Chondrocyte (in vitro differentiated cells): Measurements from ENCODE around the gene CTXN1. TPM values are rescaled to one million over a fixed set of nuclear protein-coding genes. Genes with fewer than 3 reads are reported as not detected.

Experiments used
- DNase-seq: peaks from one replicate; pipeline ENCODE4 v3.0.0; 2021; ENCODE audit warnings: mixed read lengths, low spot score
- H3K27ac Mint-ChIP-seq: one replicate; pipeline ENCODE4 v1.8.0; 2021; ENCODE audit warnings: mild to moderate bottlenecking, moderate library complexity, mixed read lengths; ENCODE audit not compliant: unreplicated experiment
- H3K27me3 Mint-ChIP-seq: 2 replicates; pipeline ENCODE4 v1.8.0; 2021; ENCODE audit warnings: low read depth, mixed read lengths
- H3K36me3 Mint-ChIP-seq: 2 replicates; pipeline ENCODE4 v1.8.0; 2021; ENCODE audit warnings: low read depth, mixed read lengths
- H3K4me1 Mint-ChIP-seq: 2 replicates; pipeline ENCODE4 v1.8.0; 2021; ENCODE audit warnings: low read depth, mild to moderate bottlenecking, mixed read lengths
- H3K4me3 Mint-ChIP-seq: one replicate; pipeline ENCODE4 v1.8.0; 2021; ENCODE audit warnings: mild to moderate bottlenecking, moderate library complexity, mixed read lengths; ENCODE audit not compliant: unreplicated experiment
- H3K9me3 Mint-ChIP-seq: 2 replicates; pipeline ENCODE4 v1.8.0; 2021; ENCODE audit warnings: low read depth, mixed read lengths
- total RNA-seq: library from RNA; stranded (reverse); gene quantifications from 3 replicates; pipeline ENCODE4 v1.2.1, GENCODE V29; 2021
- TF ChIP-seq, protein P1 (sequence below): fragments of 200-600 bp; sonication (generic); IDR thresholded peaks from 2 replicates; pipeline ENCODE4 v1.5.0; 2021; ENCODE audit warnings: antibody characterized with exemption, mild to moderate bottlenecking, moderate library complexity

The CTXN1 gene
- total RNA-seq, 1 donor from 2014 or later, result 36.0 TPM

DNA sequence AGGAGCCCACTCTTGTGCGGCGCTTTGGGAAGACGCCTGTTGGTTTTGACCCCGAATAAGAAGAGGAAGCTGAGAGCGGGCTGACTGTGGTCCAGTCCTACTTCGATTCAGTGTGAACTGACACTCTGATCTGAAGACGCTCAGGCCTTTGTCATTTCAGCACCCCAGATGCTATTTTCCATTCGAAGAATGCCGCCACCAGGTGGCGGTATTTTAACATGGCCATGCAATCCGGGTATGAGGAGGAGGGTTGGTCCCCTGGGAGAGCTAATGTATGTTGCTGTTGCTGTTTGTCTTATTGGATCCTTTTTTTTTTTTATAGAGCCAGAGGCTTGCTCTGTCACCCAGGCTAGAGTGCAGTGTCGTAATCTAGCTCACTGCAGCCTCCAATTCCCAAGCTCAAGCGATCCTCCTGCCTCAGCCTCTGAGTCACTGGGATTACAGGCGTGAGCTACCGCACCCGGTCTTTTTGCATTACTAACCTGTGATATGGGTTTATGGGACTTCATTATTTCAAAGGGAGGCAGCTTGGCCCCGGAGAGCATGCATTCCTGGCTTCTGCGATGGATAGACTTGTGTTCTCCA lies 18.3 kb upstream of the CTXN1 start:
- H3K27me3 Mint-ChIP-seq, result no peaks in the 10 kb centered on the region
- H3K36me3 Mint-ChIP-seq, result peaks cover 6% of the 10 kb centered on the region
- H3K4me3 Mint-ChIP-seq, result peak overlapping the region; percentile 95
- no peak for DNase-seq
- H3K9me3 Mint-ChIP-seq, result no peaks in the 10 kb centered on the region
- peak overlapping the region; percentile 99 for H3K27ac Mint-ChIP-seq
- TF ChIP-seq, protein P1, sequence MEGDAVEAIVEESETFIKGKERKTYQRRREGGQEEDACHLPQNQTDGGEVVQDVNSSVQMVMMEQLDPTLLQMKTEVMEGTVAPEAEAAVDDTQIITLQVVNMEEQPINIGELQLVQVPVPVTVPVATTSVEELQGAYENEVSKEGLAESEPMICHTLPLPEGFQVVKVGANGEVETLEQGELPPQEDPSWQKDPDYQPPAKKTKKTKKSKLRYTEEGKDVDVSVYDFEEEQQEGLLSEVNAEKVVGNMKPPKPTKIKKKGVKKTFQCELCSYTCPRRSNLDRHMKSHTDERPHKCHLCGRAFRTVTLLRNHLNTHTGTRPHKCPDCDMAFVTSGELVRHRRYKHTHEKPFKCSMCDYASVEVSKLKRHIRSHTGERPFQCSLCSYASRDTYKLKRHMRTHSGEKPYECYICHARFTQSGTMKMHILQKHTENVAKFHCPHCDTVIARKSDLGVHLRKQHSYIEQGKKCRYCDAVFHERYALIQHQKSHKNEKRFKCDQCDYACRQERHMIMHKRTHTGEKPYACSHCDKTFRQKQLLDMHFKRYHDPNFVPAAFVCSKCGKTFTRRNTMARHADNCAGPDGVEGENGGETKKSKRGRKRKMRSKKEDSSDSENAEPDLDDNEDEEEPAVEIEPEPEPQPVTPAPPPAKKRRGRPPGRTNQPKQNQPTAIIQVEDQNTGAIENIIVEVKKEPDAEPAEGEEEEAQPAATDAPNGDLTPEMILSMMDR, result peak; percentile 99
- H3K4me1 Mint-ChIP-seq, result peaks cover 30% of the 10 kb centered on the region

GRCh38 chr19:7943444-7944176 lies 17.7 kb upstream of the CTXN1 start, which contains the start of gene TIMM44:
Gene TIMM44 (minus strand): TSS chr19:7943666. CDS start chr19:7943651, 15 bp downstream.
- Mint-ChIP-seq H3K4me1 (peaks cover 30% of the 10 kb centered on the region), H3K27me3 (no peaks in the 10 kb centered on the region), H3K9me3 (no peaks in the 10 kb centered on the region), H3K27ac (peak within 1 kb of the TSS; percentile 99), H3K4me3 (peak within 1 kb of the TSS; percentile 95), H3K36me3 (peaks cover 9% of the 10 kb centered on the region)
- peak; percentile 99 for DNase-seq
- TF ChIP-seq, protein P1, result no peak

DNA sequence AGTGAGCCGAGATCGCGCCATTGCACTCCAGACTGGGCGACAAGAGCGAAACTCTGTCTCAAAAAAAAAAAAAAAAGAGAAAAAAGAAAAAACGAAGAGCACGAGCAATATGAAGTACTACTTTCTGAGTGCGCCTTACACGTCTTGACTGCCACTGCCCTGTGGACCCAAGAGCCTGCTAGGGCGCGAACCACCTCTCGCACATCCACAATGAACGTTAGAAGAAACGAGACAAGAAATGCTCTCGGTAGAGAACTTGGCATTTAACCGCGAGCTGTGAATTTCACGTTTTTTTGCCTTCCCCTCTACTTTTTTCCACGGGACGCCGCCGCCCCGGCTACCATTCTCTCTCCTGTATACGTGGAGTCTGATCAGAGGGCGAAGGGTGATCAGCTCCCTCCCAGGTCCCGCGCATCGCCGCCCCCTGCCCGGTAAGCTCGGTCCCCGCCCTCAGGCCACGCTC lies 17.1 kb upstream of the CTXN1 start:
- no peak for DNase-seq
- no peaks in the 10 kb centered on the region for H3K27me3 Mint-ChIP-seq
- no peaks in the 10 kb centered on the region for H3K9me3 Mint-ChIP-seq
- peak overlapping the region; percentile 95 for H3K4me3 Mint-ChIP-seq
- TF ChIP-seq, protein P1, result no peak
- H3K36me3 Mint-ChIP-seq, result peaks cover 9% of the 10 kb centered on the region
- H3K27ac Mint-ChIP-seq, result peak overlapping the region; percentile 99
- H3K4me1 Mint-ChIP-seq, result peaks cover 30% of the 10 kb centered on the region

- peaks cover 30% of the 10 kb centered on the region for H3K4me1 Mint-ChIP-seq
- DNase-seq, result no peak
- H3K9me3 Mint-ChIP-seq, result no peaks in the 10 kb centered on the region
- no peaks in the 10 kb centered on the region for H3K27me3 Mint-ChIP-seq
- peaks cover 11% of the 10 kb centered on the region for H3K36me3 Mint-ChIP-seq
- H3K27ac Mint-ChIP-seq, result peak overlapping the region; percentile 45
- TF ChIP-seq, protein P1, result no peak
- H3K4me3 Mint-ChIP-seq, result peak overlapping the region; percentile 95
Measured at GRCh38 chr19:7941895-7942596, 16.1 kb upstream of the CTXN1 start.

DNA sequence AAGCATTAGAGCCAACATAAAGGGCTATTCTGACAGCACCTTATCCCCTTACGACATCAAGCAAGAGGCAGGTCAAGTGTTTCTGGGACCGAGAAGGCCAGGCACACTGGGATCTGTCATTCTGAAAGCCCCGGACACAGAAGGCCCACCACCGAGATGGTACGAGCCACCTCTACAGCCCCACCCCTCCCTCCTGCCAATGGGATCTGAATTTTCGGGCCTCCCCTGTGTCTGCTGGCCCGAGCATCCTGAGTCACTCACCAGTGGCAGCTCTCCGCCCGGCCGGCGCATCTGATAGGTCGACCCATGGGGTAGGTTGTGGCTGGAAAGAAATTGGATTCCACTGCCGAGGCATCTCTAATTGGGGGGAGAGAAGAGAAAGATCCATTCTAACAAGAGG lies 14.9 kb upstream of the CTXN1 start:
- no peaks in the 10 kb centered on the region for H3K9me3 Mint-ChIP-seq
- H3K27ac Mint-ChIP-seq, result no peak overlapping the region
- DNase-seq, result no peak
- peaks cover 30% of the 10 kb centered on the region for H3K4me1 Mint-ChIP-seq
- H3K36me3 Mint-ChIP-seq, result peaks cover 11% of the 10 kb centered on the region
- peak overlapping the region; percentile 38 for H3K4me3 Mint-ChIP-seq
- no peaks in the 10 kb centered on the region for H3K27me3 Mint-ChIP-seq
- TF ChIP-seq, protein P1, result no peak
